Fibroblast of lung (primary cell): Measurements from ENCODE around the gene HMX1.

Experiments used
- CTCF ChIP-seq, 2 donors: IDR thresholded peaks in 1 of 2; conservative IDR thresholded peaks in 1 of 2; 1 replicate in 1 of 2; 2 replicates in 1 of 2; pipeline ENCODE4 v1.5.1; 2011 to 2012; ENCODE audit warnings: low read length in 2 of 2, control low read depth in 1 of 2, inconsistent platforms in 1 of 2, low read depth in 1 of 2, mild to moderate bottlenecking in 1 of 2
- EZH2 ChIP-seq: IDR thresholded peaks from 2 replicates; pipeline ENCODE4 v1.5.1; 2012; ENCODE audit warnings: low read length, control low read depth, mild to moderate bottlenecking; ENCODE audit errors: missing control alignments

GRCh38 chr4:8851321-8852117 lies 20.1 kb downstream of the HMX1 start:
- TF ChIP-seq CTCF (conservative IDR thresholded peaks at IDR 0.05 in 1 of 2, IDR thresholded peaks at IDR 0.05 in 1 of 2; ENCODE audit: low read depth in 1 of 2, low read length in 2 of 2) (no peak), EZH2 (no peak)
